GM23338 (cell line): Measurements from ENCODE around the gene TIMM13. TPM values are rescaled to one million over a fixed set of nuclear protein-coding genes. Genes with fewer than 3 reads are reported as not detected.

Experiments
- ATAC-seq: fragments of 200-7000 bp; cut with Tn5 transposase; 3 replicates; pipeline ENCODE4 v1.9.1; 2020
- DNase-seq: peaks from one replicate; pipeline ENCODE4 v3.0.0-alpha.2; 2015; ENCODE audit warnings: low spot score
- H2AFZ ChIP-seq: fragments of 200-600 bp; sonication (generic); 2 replicates; pipeline ENCODE4 v1.8.0; 2016; ENCODE audit warnings: antibody characterized with exemption, mild to moderate bottlenecking, moderate library complexity
- H3F3A ChIP-seq: fragments of 200-600 bp; sonication (generic); replicated peaks from 2 replicates; pipeline ENCODE4 v1.8.0; 2017; ENCODE audit warnings: antibody characterized with exemption, mixed run types, low read depth
- H3K27ac ChIP-seq: fragments of 200-600 bp; sonication (generic); 2 replicates; pipeline ENCODE4 v1.6.1; 2016; ENCODE audit warnings: low read depth
- H3K27me3 ChIP-seq: fragments of 200-600 bp; sonication (generic); 2 replicates; pipeline ENCODE4 v1.8.0; 2016; ENCODE audit warnings: mild to moderate bottlenecking, mixed run types, moderate library complexity; ENCODE audit not compliant: insufficient read depth
- H3K36me3 ChIP-seq: fragments of 200-600 bp; sonication (generic); 2 replicates; pipeline ENCODE4 v1.8.0; 2016; ENCODE audit warnings: mild to moderate bottlenecking; ENCODE audit not compliant: insufficient read depth
- H3K4me1 ChIP-seq: fragments of 200-600 bp; sonication (generic); 2 replicates; pipeline ENCODE4 v1.8.0; 2016; ENCODE audit warnings: mild to moderate bottlenecking, moderate library complexity; ENCODE audit not compliant: insufficient read depth
- H3K4me2 ChIP-seq: fragments of 200-600 bp; sonication (generic); 2 replicates; pipeline ENCODE4 v1.7.1; 2017; ENCODE audit warnings: mixed run types
- H3K4me3 ChIP-seq: fragments of 200-600 bp; sonication (generic); 2 replicates; pipeline ENCODE4 v1.6.1; 2016; ENCODE audit warnings: mixed run types
- H3K79me2 ChIP-seq: fragments of 200-600 bp; sonication (generic); replicated peaks from 2 replicates; pipeline ENCODE4 v1.8.0; 2017; ENCODE audit warnings: mild to moderate bottlenecking; ENCODE audit not compliant: insufficient read depth
- H3K9me2 ChIP-seq: fragments of 200-600 bp; sonication (generic); 2 replicates; pipeline ENCODE4 v1.8.0; 2017; ENCODE audit not compliant: insufficient read depth
- H4K20me1 ChIP-seq: fragments of 200-600 bp; sonication (generic); replicated peaks from 2 replicates; pipeline ENCODE4 v1.8.0; 2017; ENCODE audit warnings: mild to moderate bottlenecking; ENCODE audit not compliant: insufficient read depth
- H3K27ac Mint-ChIP-seq: 2 replicates; pipeline ENCODE4 v1.8.0; 2020; ENCODE audit warnings: inconsistent platforms, mild to moderate bottlenecking, moderate library complexity, mixed read lengths
- H3K27me3 Mint-ChIP-seq: 3 replicates; pipeline ENCODE4 v1.8.0; 2022; ENCODE audit warnings: low read depth, mild to moderate bottlenecking, moderate library complexity, mixed read lengths, inconsistent platforms; ENCODE audit not compliant: insufficient read depth, poor library complexity
- H3K36me3 Mint-ChIP-seq: 3 replicates; pipeline ENCODE4 v1.8.0; 2021; ENCODE audit warnings: low read depth, mild to moderate bottlenecking, inconsistent platforms, moderate library complexity, mixed read lengths
- H3K4me1 Mint-ChIP-seq: 3 replicates; pipeline ENCODE4 v1.8.0; 2020; ENCODE audit warnings: mild to moderate bottlenecking, inconsistent platforms, mixed read lengths
- H3K4me3 Mint-ChIP-seq: 3 replicates; pipeline ENCODE4 v1.8.0; 2021; ENCODE audit warnings: moderate library complexity, mild to moderate bottlenecking, inconsistent platforms, mixed read lengths
- H3K9me3 Mint-ChIP-seq: 3 replicates; pipeline ENCODE4 v1.8.0; 2020; ENCODE audit warnings: moderate library complexity, mild to moderate bottlenecking, inconsistent platforms, mixed read lengths
- JUNB ChIP-seq: IDR thresholded peaks from one replicate; pipeline ENCODE4 v1.6.1; 2016; ENCODE audit warnings: antibody characterized with exemption; ENCODE audit not compliant: unreplicated experiment
- REST ChIP-seq: IDR thresholded peaks from one replicate; pipeline ENCODE4 v1.6.1; 2018; ENCODE audit warnings: antibody characterized with exemption; ENCODE audit not compliant: unreplicated experiment
- microRNA-seq: library from miRNA; unstranded; fragments of <30 nt; microRNA quantifications from one replicate; pipeline ENCODE4, GENCODE V29; 2017
- polyA plus RNA-seq: library from polyadenylated mRNA; unstranded; fragments of >200 nt; fragmentation: Nextera tagmentation; extraction: Ambion mirVana; gene quantifications from 2 replicates; pipeline ENCODE4 v1.2.1, GENCODE V29; 2016
- total RNA-seq: library from RNA; depleted of rRNA; stranded (reverse); fragments of >200 nt; shearing (Covaris generic); gene quantifications from 2 replicates; pipeline ENCODE4 v1.2.3, GENCODE V29; 2014; rRNA removed

TIMM13 gene
- total and polyA plus RNA-seq, 2 experiments from 2014 or later, result 140 to 347 TPM

GRCh38 chr19:2376784-2377519, 50.4 kb downstream of the TIMM13 start:
- ATAC-seq, result no peak
- no peaks in the 10 kb centered on the region for H3K79me2 ChIP-seq
- no peak for DNase-seq
- no peak overlapping the region for H3K4me3 ChIP-seq
- Mint-ChIP-seq H3K4me1 (no peaks in the 10 kb centered on the region; the same call in 2 of the 3 replicates), H3K27me3 (peaks cover 20% of the 10 kb centered on the region), H3K4me3 (no peak overlapping the region), H3K36me3 (peaks cover 12% of the 10 kb centered on the region), H3K9me3 (peaks cover 32% of the 10 kb centered on the region), H3K27ac (no peak overlapping the region)
- H3K27me3 ChIP-seq, result no peaks in the 10 kb centered on the region
- no peaks in the 10 kb centered on the region for H3K36me3 ChIP-seq
- no peaks in the 10 kb centered on the region for H3K4me1 ChIP-seq
- H4K20me1 ChIP-seq, result no peaks in the 10 kb centered on the region
- no peaks in the 10 kb centered on the region; the same call in 1 of the 2 replicates for H3F3A ChIP-seq
- H3K9me2 ChIP-seq, result 0 out of 2 replicates have a peak, but pooled peaks cover 3% of the 10 kb centered on the region
- H2AFZ ChIP-seq, result no peak overlapping the region
- TF ChIP-seq REST (no peak), JUNB (no peak)
- H3K27ac ChIP-seq, result no peak overlapping the region
- no peak overlapping the region for H3K4me2 ChIP-seq

Small RNA genes within 50 kb of the gene (microRNA-seq; reads per million reads assigned to microRNA genes)
- 0.66 reads per million for gene MIR7108

Other genes with a start within 250 kb of the TIMM13 start
- 175 and 210 TPM in 2 replicates for gene PLEKHJ1, start 191.3 kb downstream of the TIMM13 start, total RNA-seq
- gene PLEKHJ1, start 191.3 kb downstream of the TIMM13 start, polyA plus RNA-seq, result 142 and 146 TPM in 2 replicates
- 79.1 and 128 TPM in 2 replicates for gene SF3A2, start 190.8 kb downstream of the TIMM13 start, total RNA-seq
- 67.7 and 76.0 TPM in 2 replicates for gene SF3A2, start 190.8 kb downstream of the TIMM13 start, polyA plus RNA-seq
- gene AMH, start 178.3 kb downstream of the TIMM13 start, total RNA-seq, result 2.6 and 6.8 TPM in 2 replicates
- 1.4 and 1.9 TPM in 2 replicates for gene AMH, start 178.3 kb downstream of the TIMM13 start, polyA plus RNA-seq
- 2.4 and 4.5 TPM in 2 replicates for gene JSRP1, start 171.2 kb downstream of the TIMM13 start, total RNA-seq
- gene JSRP1, start 171.2 kb downstream of the TIMM13 start, polyA plus RNA-seq, result 3.1 and 3.7 TPM in 2 replicates
- not detected in 2 replicates for gene PEAK3, start 145.4 kb downstream of the TIMM13 start, total RNA-seq
- gene PEAK3, start 145.4 kb downstream of the TIMM13 start, polyA plus RNA-seq, result not detected in 2 replicates
- gene LINGO3, start 119.4 kb downstream of the TIMM13 start, total RNA-seq, result 0.45 and 1.9 TPM in 2 replicates
- 0.29 and 0.40 TPM in 2 replicates for gene LINGO3, start 119.4 kb downstream of the TIMM13 start, polyA plus RNA-seq
- gene LSM7, start 99.0 kb downstream of the TIMM13 start, total RNA-seq, result 197 and 299 TPM in 2 replicates
- 409 and 434 TPM in 2 replicates for gene LSM7, start 99.0 kb downstream of the TIMM13 start, polyA plus RNA-seq
- 51.0 and 53.3 TPM in 2 replicates for gene SPPL2B, start 98.9 kb downstream of the TIMM13 start, total RNA-seq
- gene SPPL2B, start 98.9 kb downstream of the TIMM13 start, polyA plus RNA-seq, result 21.1 and 23.5 TPM in 2 replicates
- gene TMPRSS9, start 67.3 kb downstream of the TIMM13 start, total RNA-seq, result 0.16 and 0.28 TPM in 2 replicates
- gene TMPRSS9, start 67.3 kb downstream of the TIMM13 start, polyA plus RNA-seq, result 0.05 and 0.38 TPM in 2 replicates
- gene LMNB2, start 29.4 kb upstream of the TIMM13 start, total RNA-seq, result 190 and 255 TPM in 2 replicates
- gene LMNB2, start 29.4 kb upstream of the TIMM13 start, polyA plus RNA-seq, result 40.1 and 40.9 TPM in 2 replicates
- gene GADD45B, start 48.5 kb upstream of the TIMM13 start, total RNA-seq, result 12.3 and 15.2 TPM in 2 replicates
- gene GADD45B, start 48.5 kb upstream of the TIMM13 start, polyA plus RNA-seq, result 15.8 and 16.6 TPM in 2 replicates